Erythroblast (primary cell): Measurements from ENCODE around the gene B4GALNT1.

Experiments used
- GATA1 ChIP-seq: IDR thresholded peaks from 2 replicates; pipeline ENCODE4 v1.6.1; 2011; ENCODE audit warnings: low read depth, mild to moderate bottlenecking, control low read depth, low read length, moderate library complexity
- POLR2A ChIP-seq: IDR thresholded peaks from 2 replicates; pipeline ENCODE4 v1.6.1; 2011; ENCODE audit warnings: mild to moderate bottlenecking, low read length

- TF ChIP-seq POLR2A (no peak), GATA1 (no peak)
These were observed 46.1 kb downstream of the B4GALNT1 start for GRCh38 chr12:57586832-57587429.
